HepG2 (cell line): ENCODE results near the gene DCP2. TPM values are rescaled to one million over a fixed set of nuclear protein-coding genes. Genes with fewer than 3 reads are reported as not detected.

Experiments used
- ATAC-seq: fragments of 200-7000 bp; cut with Tn5 transposase; 3 replicates; pipeline ENCODE4 v1.9.1; 2020; ENCODE audit warnings: mild to moderate bottlenecking, moderate library complexity
- BruUV-seq: library from RNA; stranded (reverse); fragments of 400-500 nt; replicated peaks from 2 replicates; lab custom pipeline; 2021; lab: Mats Ljungman, UMichigan
- CTCF ChIA-PET: fragments of 300-600 bp; formaldehyde crosslinking; extraction: SDS; loops from one replicate; lab custom pipeline; 2021; ENCODE audit warnings: low total read pairs, inconsistent platforms, low intra/inter-chr PET ratio; lab: Yijun Ruan, JAX
- POLR2A ChIA-PET: fragments of 350-600 bp; sonication (Branson Sonifier 250); formaldehyde crosslinking; loops from one replicate; lab custom pipeline; 2020; ENCODE audit warnings: antibody characterized with exemption, inconsistent platforms; lab: Yijun Ruan, JAX
- DNase-seq: peaks from one replicate; pipeline ENCODE4 v3.0.0-alpha.2; 2015; ENCODE audit warnings: low spot score
- FAIRE-seq: peaks from 3 replicates; lab custom pipeline; 2011; peaks lifted over from hg19 to GRCh38; lab: Jason Lieb, UNC
- H2AFZ ChIP-seq: one replicate; pipeline ENCODE4 v1.6.1; 2011; ENCODE audit warnings: low read length, inconsistent platforms
- H3K27ac ChIP-seq: fragments of 300-600 bp; 3 replicates; pipeline ENCODE4 v1.8.0; 2011; ENCODE audit warnings: mixed run types, mild to moderate bottlenecking, mixed read lengths, low read length, inconsistent platforms; ENCODE audit not compliant: insufficient read depth; ENCODE audit errors: extremely low read length
- H3K27me3 ChIP-seq, 2 experiments: fragments of 200-600 bp in 1 of 2; 2 replicates in 1 of 2; 3 replicates in 1 of 2; pipeline versions ENCODE4 v1.6.0 to v1.8.0; 2011; ENCODE audit warnings: low read length in 2 of 2, mild to moderate bottlenecking in 2 of 2, moderate library complexity in 2 of 2, inconsistent platforms in 1 of 2; ENCODE audit not compliant: insufficient read depth in 2 of 2, control insufficient read depth in 1 of 2
- H3K36me3 ChIP-seq, 2 experiments: fragments of 200-600 bp in 1 of 2; replicated peaks in 1 of 2; 2 replicates in 1 of 2; 3 replicates in 1 of 2; pipeline versions ENCODE4 v1.5.1 to v1.8.0; 2011; ENCODE audit warnings: low read length in 2 of 2, inconsistent platforms in 1 of 2; ENCODE audit not compliant: insufficient read depth in 2 of 2, control insufficient read depth in 1 of 2
- H3K4me1 ChIP-seq: 2 replicates; pipeline ENCODE4 v1.5.1; 2012; ENCODE audit warnings: low read length, inconsistent platforms; ENCODE audit not compliant: insufficient read depth
- H3K4me2 ChIP-seq: 2 replicates; pipeline ENCODE4 v1.6.0; 2011; ENCODE audit warnings: low read depth, low read length, inconsistent platforms
- H3K4me3 ChIP-seq, 3 experiments: fragments of 200-600 bp in 1 of 3; sonication (generic), shearing (Covaris generic) in 1 of 3; replicated peaks in 1 of 3; 2 replicates each; pipeline ENCODE4 v1.5.1; 2011 to 2016; ENCODE audit warnings: low read length in 3 of 3, inconsistent platforms in 2 of 3, low read depth in 2 of 3, mild to moderate bottlenecking in 2 of 3, control low read depth in 1 of 3, mixed read lengths in 1 of 3; ENCODE audit not compliant: insufficient read depth in 1 of 3
- H3K79me2 ChIP-seq: one replicate; pipeline ENCODE4 v1.6.1; 2011; ENCODE audit warnings: low read length, inconsistent platforms; ENCODE audit not compliant: insufficient read depth
- H3K9ac ChIP-seq: 2 replicates; pipeline ENCODE4 v1.6.0; 2011; ENCODE audit warnings: mild to moderate bottlenecking, low read depth, low read length, inconsistent platforms; ENCODE audit not compliant: insufficient read depth
- H3K9me3 ChIP-seq: 2 replicates; pipeline ENCODE4 v1.5.1; 2012; ENCODE audit warnings: mild to moderate bottlenecking, low read length
- H4K20me1 ChIP-seq: 2 replicates; pipeline ENCODE4 v1.6.0; 2011; ENCODE audit warnings: inconsistent platforms, mild to moderate bottlenecking, low read length, moderate library complexity; ENCODE audit not compliant: insufficient read depth
- CREM ChIP-seq, 2 experiments: sonication (generic) in 1 of 2; formaldehyde crosslinking in 1 of 2; IDR thresholded peaks; 2 replicates each; pipeline versions ENCODE4 v1.4.0 to v1.6.1; 2016 to 2020; ENCODE audit warnings: antibody characterized with exemption in 1 of 2, mild to moderate bottlenecking in 1 of 2, missing genetic modification reagents in 1 of 2
- DNMT1 ChIP-seq: sonication (generic); formaldehyde crosslinking; IDR thresholded peaks from 2 replicates; pipeline ENCODE4 v1.5.1; 2020; ENCODE audit warnings: mild to moderate bottlenecking, missing genetic modification reagents
- GPN1 ChIP-seq: sonication (generic); formaldehyde crosslinking; IDR thresholded peaks from 2 replicates; pipeline ENCODE4 v1.5.1; 2020; ENCODE audit warnings: missing genetic modification reagents, borderline replicate concordance
- NPAS2 ChIP-seq: sonication (generic); formaldehyde crosslinking; IDR thresholded peaks from 2 replicates; pipeline ENCODE4 v1.8.0; 2022; ENCODE audit warnings: mild to moderate bottlenecking, missing genetic modification reagents, borderline replicate concordance
- PRDM10 ChIP-seq: sonication (generic); formaldehyde crosslinking; IDR thresholded peaks from 2 replicates; pipeline ENCODE4 v1.4.0; 2020; ENCODE audit warnings: low read depth, missing genetic modification reagents
- REST ChIP-seq, 2 experiments: IDR thresholded peaks; 2 replicates each; pipeline ENCODE4 v1.6.1; 2011 to 2012; ENCODE audit warnings: low read length in 2 of 2, borderline replicate concordance in 1 of 2, low read depth in 1 of 2, mild to moderate bottlenecking in 1 of 2, moderate library complexity in 1 of 2
- SMC3 ChIP-seq: IDR thresholded peaks from 2 replicates; pipeline ENCODE4 v1.6.1; 2011; ENCODE audit warnings: low read length, improper control_type of control experiment
- SNAI1 ChIP-seq: sonication (generic); formaldehyde crosslinking; IDR thresholded peaks from 2 replicates; pipeline ENCODE4 v1.5.0; 2020; ENCODE audit warnings: mild to moderate bottlenecking, missing genetic modification reagents, borderline replicate concordance
- SNAPC5 ChIP-seq: sonication (generic); formaldehyde crosslinking; IDR thresholded peaks from 2 replicates; pipeline ENCODE4 v1.8.1; 2023; ENCODE audit warnings: mild to moderate bottlenecking, missing genetic modification reagents, borderline replicate concordance
- TRAFD1 ChIP-seq: sonication (generic); formaldehyde crosslinking; IDR thresholded peaks from 2 replicates; pipeline ENCODE4 v1.5.1; 2020; ENCODE audit warnings: missing genetic modification reagents, mild to moderate bottlenecking, borderline replicate concordance
- YY1 ChIP-seq: IDR thresholded peaks from 2 replicates; pipeline ENCODE4 v1.6.1; 2011; ENCODE audit warnings: low read length, low read depth, moderate library complexity, mild to moderate bottlenecking; ENCODE audit not compliant: insufficient read depth, insufficient replicate concordance
- ZNF615 ChIP-seq: sonication (generic); formaldehyde crosslinking; IDR thresholded peaks from 2 replicates; pipeline ENCODE4 v1.5.0; 2020; ENCODE audit warnings: mild to moderate bottlenecking, missing genetic modification reagents, borderline replicate concordance
- ZNF737 ChIP-seq: sonication (generic); formaldehyde crosslinking; IDR thresholded peaks from 2 replicates; pipeline ENCODE4 v1.5.0; 2020; ENCODE audit warnings: missing genetic modification reagents, mild to moderate bottlenecking, borderline replicate concordance
- ZNF766 ChIP-seq: sonication (generic); formaldehyde crosslinking; IDR thresholded peaks from 2 replicates; pipeline ENCODE4 v1.5.0; 2020; ENCODE audit warnings: missing genetic modification reagents, borderline replicate concordance
- WGBS: methylation state at CpG from one replicate; pipeline ENCODE4 v1.1.6; 2017; ENCODE audit warnings: low lambda C conversion rate; 5-methylcytosine and 5-hydroxymethylcytosine counted together
- in situ Hi-C: cut with HindIII; loops from 2 replicates; pipeline ENCODE4 v1.10.0; 2017; ENCODE audit warnings: low pct_unique_long_range_greater_than_20kb; ENCODE audit not compliant: extremely low pct_ligation_motif_present
- intact Hi-C: fragments of 100-400 bp; cut with micrococcal nuclease; formaldehyde crosslinking; loops from one replicate; pipeline ENCODE4 v1.10.0; 2022; ENCODE audit not compliant: unreplicated experiment
- polyA plus RNA-seq, 8 experiments: library from polyadenylated mRNA; depleted of rRNA in 3 of 8; stranded (reverse) in 7 of 8; unstranded in 1 of 8; fragments of >200 nt; fragmentation: Illumina TruSeq in 4 of 8; extraction: Trizol in 4 of 8; gene quantifications; 2 replicates each; pipeline versions ENCODE4 v1.2.1 to v1.2.3, GENCODE V29; 2011 to 2016; ENCODE audit warnings: low read depth in 4 of 8, missing spikeins in 1 of 8, mixed read lengths in 1 of 8; ENCODE audit not compliant: insufficient read depth in 1 of 8
- total RNA-seq, 5 experiments: library from RNA; depleted of rRNA; stranded (reverse); fragments of >200 nt; fragmentation: Illumina TruSeq; extraction: Trizol; gene quantifications; 2 replicates each; pipeline ENCODE4 v1.2.3, GENCODE V29; 2016; ENCODE audit warnings: low read depth in 1 of 5

The DCP2 gene
- total and polyA plus RNA-seq, 2 of the 13 experiments (the other 11 are each of a cell fraction or from before 2014, with no cell fraction given) = 16.2 to 63.4 TPM

GRCh38 chr5:112935675-112936074 lies 40.9 kb upstream of the DCP2 start (continued):
- TF ChIP-seq REST (IDR thresholded peaks at IDR 0.05; ENCODE audit: borderline replicate concordance in 1 of 2, low read depth in 1 of 2, low read length in 2 of 2) (no peak), NPAS2 (no peak), SNAPC5 (no peak), ZNF766 (CRISPR knock-in tag) (no peak), DNMT1 (CRISPR knock-in tag) (no peak), GPN1 (CRISPR knock-in tag) (no peak), ZNF615 (no peak)
- TF ChIP-seq, all 625 proteins: peak for 0

GRCh38 chr5:112938286-112938685 lies 38.3 kb upstream of the DCP2 start:
- H3K36me3 ChIP-seq = no peaks in the 10 kb centered on the region
- no peak overlapping the region for H3K4me3 ChIP-seq
- no peak for FAIRE-seq
- no peaks in the 10 kb centered on the region for H3K27me3 ChIP-seq
- no peak for ATAC-seq
- POLR2A ChIA-PET = no interaction called here
- H3K79me2 ChIP-seq = no peaks in the 10 kb centered on the region
- 45% methylated on average over 8 of the region's 8 CpGs for WGBS
- H3K9me3 ChIP-seq = no peaks in the 10 kb centered on the region
- 0 out of 2 replicates have a peak overlapping the region, but pooled peaks have one; percentile 39 for H3K4me2 ChIP-seq
- DNase-seq = no peak
- H3K4me1 ChIP-seq = no peaks in the 10 kb centered on the region
- H3K27ac ChIP-seq = no peak overlapping the region
- no peak overlapping the region for H3K9ac ChIP-seq
- no peaks in the 10 kb centered on the region for H4K20me1 ChIP-seq
- CTCF ChIA-PET = no interaction called here
- BruUV-seq = no TSS peak
- intact Hi-C loops = no loop called here
- H2AFZ ChIP-seq = no peak overlapping the region
- in situ Hi-C loops = no loop called here
- no peak for TF ChIP-seq ZNF737 (CRISPR knock-in tag)
- TF ChIP-seq CREM (IDR thresholded peaks at IDR 0.05) = no peak
- TF ChIP-seq CREM (CRISPR knock-in tag; IDR thresholded peaks at IDR 0.05) = no peak
- no peak for TF ChIP-seq YY1
- TF ChIP-seq SMC3 = no peak
- no peak for TF ChIP-seq SNAI1
- TF ChIP-seq PRDM10 (CRISPR knock-in tag) = no peak
- TF ChIP-seq TRAFD1 (CRISPR knock-in tag) = no peak
